ENCODE data around the gene NUDT16L1.
A peak's percentile ranks its signal among the peaks of the same experiment; 100 is the strongest.

Gene NUDT16L1

GRCh38 chr16:4692460-4693295, 684 bp upstream of the NUDT16L1 start:
- H3K4me3 ChIP-seq (ENCODE audit: low read depth in 1 of 2, low read length in 2 of 2) = peak overlapping the region; percentile 27 to 99; a peak in 3 of 4 replicates
- peak overlapping the region; percentile 71 for H3K27ac ChIP-seq (ENCODE audit: low read length)
- peak overlapping the region; percentile 90 for H3K9ac ChIP-seq (ENCODE audit: low read depth, low read length)
- H3K36me3 ChIP-seq (ENCODE audit: insufficient read depth, low read length) = peaks cover 50% of the 10 kb centered on the region
- peak; percentile 15 for ATAC-seq (ENCODE audit: insufficient read depth, low read depth)
- peaks cover 24% of the 10 kb centered on the region for H3K4me1 ChIP-seq (ENCODE audit: insufficient read depth, low read length)
- TF ChIP-seq, protein P1, sequence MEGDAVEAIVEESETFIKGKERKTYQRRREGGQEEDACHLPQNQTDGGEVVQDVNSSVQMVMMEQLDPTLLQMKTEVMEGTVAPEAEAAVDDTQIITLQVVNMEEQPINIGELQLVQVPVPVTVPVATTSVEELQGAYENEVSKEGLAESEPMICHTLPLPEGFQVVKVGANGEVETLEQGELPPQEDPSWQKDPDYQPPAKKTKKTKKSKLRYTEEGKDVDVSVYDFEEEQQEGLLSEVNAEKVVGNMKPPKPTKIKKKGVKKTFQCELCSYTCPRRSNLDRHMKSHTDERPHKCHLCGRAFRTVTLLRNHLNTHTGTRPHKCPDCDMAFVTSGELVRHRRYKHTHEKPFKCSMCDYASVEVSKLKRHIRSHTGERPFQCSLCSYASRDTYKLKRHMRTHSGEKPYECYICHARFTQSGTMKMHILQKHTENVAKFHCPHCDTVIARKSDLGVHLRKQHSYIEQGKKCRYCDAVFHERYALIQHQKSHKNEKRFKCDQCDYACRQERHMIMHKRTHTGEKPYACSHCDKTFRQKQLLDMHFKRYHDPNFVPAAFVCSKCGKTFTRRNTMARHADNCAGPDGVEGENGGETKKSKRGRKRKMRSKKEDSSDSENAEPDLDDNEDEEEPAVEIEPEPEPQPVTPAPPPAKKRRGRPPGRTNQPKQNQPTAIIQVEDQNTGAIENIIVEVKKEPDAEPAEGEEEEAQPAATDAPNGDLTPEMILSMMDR (IDR thresholded peaks at IDR 0.05; ENCODE audit: borderline replicate concordance, extremely low read depth, low read length, poor library complexity, severe bottlenecking) = no peak
- TF ChIP-seq EZH2 (IDR thresholded peaks at IDR 0.05; ENCODE audit: borderline replicate concordance, low read depth, low read length, severe bottlenecking) = no peak
- DNase-seq = no peak
- peak overlapping the region; percentile 86 for H2AFZ ChIP-seq (ENCODE audit: low read depth, low read length)
- peaks cover 25% of the 10 kb centered on the region for H3K79me2 ChIP-seq (ENCODE audit: insufficient read depth, low read length)
- H3K9me3 ChIP-seq (ENCODE audit: insufficient read depth, low read length, severe bottlenecking) = no peaks in the 10 kb centered on the region
- peak overlapping the region; percentile 96 for H3K4me2 ChIP-seq (ENCODE audit: insufficient read depth, low read length)
- H4K20me1 ChIP-seq (ENCODE audit: insufficient read depth, low read length) = peaks cover 29% of the 10 kb centered on the region
- no peaks in the 10 kb centered on the region for H3K27me3 ChIP-seq (ENCODE audit: insufficient read depth, low read length, poor library complexity)

- Histone ChIP-seq H3K27ac (ENCODE audit: low read length) (peak overlapping the region; percentile 66), H2AFZ (ENCODE audit: low read depth, low read length) (peak overlapping the region; percentile 85)
- peak; percentile 44 for ATAC-seq (ENCODE audit: insufficient read depth, low read depth)
These were observed 737 bp downstream of the NUDT16L1 start for GRCh38 chr16:4693956-4694641.

GRCh38 chr16:4694642-4695451, 1.5 kb downstream of the NUDT16L1 start:
- peaks cover 29% of the 10 kb centered on the region for H4K20me1 ChIP-seq (ENCODE audit: insufficient read depth, low read length)
- peaks cover 24% of the 10 kb centered on the region for H3K4me1 ChIP-seq (ENCODE audit: insufficient read depth, low read length)
- no peak overlapping the region for H3K27ac ChIP-seq (ENCODE audit: low read length)
- H3K9ac ChIP-seq (ENCODE audit: low read depth, low read length) = peak overlapping the region; percentile 90
- H3K9me3 ChIP-seq (ENCODE audit: insufficient read depth, low read length, severe bottlenecking) = no peaks in the 10 kb centered on the region
- TF ChIP-seq, protein P1 (IDR thresholded peaks at IDR 0.05; ENCODE audit: borderline replicate concordance, extremely low read depth, low read length, poor library complexity, severe bottlenecking) = no peak
- no peak for TF ChIP-seq EZH2 (IDR thresholded peaks at IDR 0.05; ENCODE audit: borderline replicate concordance, low read depth, low read length, severe bottlenecking)
- peaks cover 25% of the 10 kb centered on the region for H3K79me2 ChIP-seq (ENCODE audit: insufficient read depth, low read length)
- no peaks in the 10 kb centered on the region for H3K27me3 ChIP-seq (ENCODE audit: insufficient read depth, low read length, poor library complexity)
- H3K4me3 ChIP-seq (ENCODE audit: low read depth in 1 of 2, low read length in 2 of 2) = peak overlapping the region; percentile 79 to 99; a peak in 3 of 4 replicates
- peak overlapping the region; percentile 80 for H3K4me2 ChIP-seq (ENCODE audit: insufficient read depth, low read length)
- ATAC-seq (ENCODE audit: insufficient read depth, low read depth) (no peak), DNase-seq (no peak)
- H3K36me3 ChIP-seq (ENCODE audit: insufficient read depth, low read length) = peaks cover 53% of the 10 kb centered on the region
- no peak overlapping the region for H2AFZ ChIP-seq (ENCODE audit: low read depth, low read length)

More at GRCh38 chr16:4693956-4694641, 737 bp downstream of the NUDT16L1 start:
- DNase-seq = peak; percentile 55
- Histone ChIP-seq H3K9ac (ENCODE audit: low read depth, low read length) (peak overlapping the region; percentile 90), H3K27me3 (ENCODE audit: insufficient read depth, low read length, poor library complexity) (no peaks in the 10 kb centered on the region), H3K79me2 (ENCODE audit: insufficient read depth, low read length) (peaks cover 25% of the 10 kb centered on the region), H3K9me3 (ENCODE audit: insufficient read depth, low read length, severe bottlenecking) (no peaks in the 10 kb centered on the region), H3K4me3 (ENCODE audit: low read depth in 1 of 2, low read length in 2 of 2) (peak overlapping the region; percentile 79 to 99; a peak in 3 of 4 replicates), H3K36me3 (ENCODE audit: insufficient read depth, low read length) (peaks cover 52% of the 10 kb centered on the region), H4K20me1 (ENCODE audit: insufficient read depth, low read length) (peaks cover 29% of the 10 kb centered on the region), H3K4me1 (ENCODE audit: insufficient read depth, low read length) (peaks cover 24% of the 10 kb centered on the region), H3K4me2 (ENCODE audit: insufficient read depth, low read length) (peak overlapping the region; percentile 80)
- TF ChIP-seq EZH2 (IDR thresholded peaks at IDR 0.05; ENCODE audit: borderline replicate concordance, low read depth, low read length, severe bottlenecking) = no peak

All from DND-41 (cell line).